GM18507 (cell line): Measurements from ENCODE around the gene ADD3.

Experiments used
- DNase-seq: peaks from one replicate; pipeline ENCODE4 v3.0.0; 2011; ENCODE audit warnings: low read depth; ENCODE audit not compliant: insufficient read length; ENCODE audit errors: extremely low spot score
- FAIRE-seq: peaks from 2 replicates; lab custom pipeline; 2011; peaks lifted over from hg19 to GRCh38; lab: Jason Lieb, UNC

ADD3 gene

DNA sequence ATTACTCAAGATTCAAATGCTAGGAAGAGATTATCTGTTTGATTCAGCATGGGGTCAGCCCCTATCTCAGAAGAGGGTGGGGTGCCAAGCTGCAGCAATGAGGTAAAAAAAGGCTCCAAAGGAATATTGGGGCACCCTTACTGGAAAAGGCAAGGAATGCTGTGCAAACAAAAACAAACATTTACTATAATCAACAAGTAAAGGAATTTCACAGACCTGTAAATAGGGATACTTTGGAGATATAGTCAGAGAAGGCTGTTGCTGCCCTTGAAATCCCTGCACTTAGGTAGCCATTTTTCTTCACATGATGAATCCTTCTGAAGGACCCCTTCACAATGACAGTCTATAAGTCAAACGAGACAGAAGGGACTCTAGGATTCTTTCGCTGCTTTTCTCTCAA lies 10.6 kb upstream of the ADD3 start:
- FAIRE-seq (no peak), DNase-seq (no peak)

DNA sequence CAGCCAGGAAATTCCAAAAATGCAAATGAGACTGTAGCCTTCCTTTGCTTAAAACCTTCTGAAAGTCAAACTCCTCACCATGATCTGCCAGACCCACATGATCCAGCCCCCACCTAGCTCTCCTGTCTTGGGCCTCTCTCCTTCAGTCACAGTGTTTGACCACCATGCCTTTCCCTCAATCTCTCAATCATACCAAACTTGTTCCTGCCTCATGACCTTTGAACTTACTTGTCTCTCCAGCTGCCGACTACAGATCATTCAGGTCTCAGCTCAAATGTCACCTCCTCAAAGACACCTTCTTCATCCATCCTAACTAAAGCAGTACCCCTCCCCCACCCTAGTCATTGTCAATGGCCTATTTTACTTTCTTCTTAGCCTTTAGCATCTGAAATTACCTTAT lies 9.3 kb upstream of the ADD3 start:
- DNase-seq: no peak
- no peak for FAIRE-seq

DNA sequence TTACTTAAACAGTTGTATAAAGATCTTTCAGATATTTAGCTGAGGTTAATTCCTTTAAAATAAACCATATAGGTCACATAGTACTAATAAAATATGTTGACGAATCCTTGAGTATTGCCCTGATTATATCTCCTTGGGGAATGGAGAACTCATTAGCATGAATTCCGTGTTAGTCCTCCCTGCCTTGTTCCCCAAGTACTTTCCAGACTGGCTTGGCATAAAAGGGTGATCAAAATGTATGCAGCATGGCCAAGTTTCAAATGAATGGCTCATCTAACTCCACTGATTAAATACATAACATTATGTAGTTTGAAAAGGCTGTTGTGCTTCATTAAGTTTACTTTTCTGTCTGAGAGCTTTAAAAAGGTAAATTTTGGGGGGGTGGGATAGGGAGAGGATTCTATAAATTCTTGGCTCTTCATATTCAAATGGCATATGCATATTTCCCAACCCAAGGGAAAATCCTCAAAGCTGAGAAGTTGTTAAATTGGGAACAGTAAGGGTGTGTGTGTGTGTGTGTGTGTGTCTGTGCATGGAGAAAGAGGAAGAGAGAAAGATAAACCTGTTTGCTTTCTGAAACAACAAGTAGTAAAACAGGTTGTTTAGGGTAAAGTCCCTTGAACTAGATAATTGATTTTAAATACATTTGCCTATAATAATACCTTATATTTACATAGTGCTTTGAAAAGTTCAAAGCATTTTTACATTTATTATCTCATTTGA lies 4.8 kb upstream of the ADD3 start:
- FAIRE-seq (peak; percentile 35), DNase-seq (no peak)

DNA sequence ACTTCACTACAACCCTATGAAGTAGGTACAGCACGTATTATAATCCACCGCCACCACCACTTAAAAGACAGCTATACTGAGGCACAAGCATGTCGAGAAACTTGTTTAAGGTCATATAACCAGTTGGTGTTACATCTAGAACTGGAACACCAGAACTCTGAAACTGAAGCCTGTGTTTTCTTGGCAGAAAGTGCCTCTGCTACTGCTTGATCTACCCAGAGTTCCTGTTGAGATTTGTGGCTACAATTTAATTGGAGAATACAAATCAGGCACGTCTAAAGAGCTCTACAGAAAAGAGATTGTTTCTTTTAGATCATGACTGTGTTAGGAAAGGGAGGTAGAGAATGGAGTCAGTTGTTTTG lies 4.3 kb upstream of the ADD3 start:
- FAIRE-seq (no peak), DNase-seq (no peak)

DNA sequence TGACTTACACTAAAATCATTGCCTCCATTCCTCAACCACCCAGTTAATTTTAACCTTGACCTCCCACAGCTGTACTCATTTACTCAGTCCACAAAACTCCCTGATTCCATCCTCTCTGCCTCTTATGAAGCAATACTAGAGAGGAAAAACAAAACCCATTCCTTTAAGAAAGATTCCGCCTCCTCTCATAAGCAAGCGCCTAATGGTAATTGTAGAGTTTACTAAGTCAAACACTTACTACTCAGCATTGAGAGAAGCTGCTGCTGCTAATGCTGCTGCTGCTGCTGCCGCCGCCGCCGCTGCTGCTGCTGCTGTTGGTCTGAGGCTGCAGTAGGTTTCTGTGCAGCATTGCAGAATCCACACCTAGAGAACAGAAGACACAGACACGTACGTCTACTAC lies 2.1 kb upstream of the ADD3 start:
- no peak for FAIRE-seq
- no peak for DNase-seq

DNA sequence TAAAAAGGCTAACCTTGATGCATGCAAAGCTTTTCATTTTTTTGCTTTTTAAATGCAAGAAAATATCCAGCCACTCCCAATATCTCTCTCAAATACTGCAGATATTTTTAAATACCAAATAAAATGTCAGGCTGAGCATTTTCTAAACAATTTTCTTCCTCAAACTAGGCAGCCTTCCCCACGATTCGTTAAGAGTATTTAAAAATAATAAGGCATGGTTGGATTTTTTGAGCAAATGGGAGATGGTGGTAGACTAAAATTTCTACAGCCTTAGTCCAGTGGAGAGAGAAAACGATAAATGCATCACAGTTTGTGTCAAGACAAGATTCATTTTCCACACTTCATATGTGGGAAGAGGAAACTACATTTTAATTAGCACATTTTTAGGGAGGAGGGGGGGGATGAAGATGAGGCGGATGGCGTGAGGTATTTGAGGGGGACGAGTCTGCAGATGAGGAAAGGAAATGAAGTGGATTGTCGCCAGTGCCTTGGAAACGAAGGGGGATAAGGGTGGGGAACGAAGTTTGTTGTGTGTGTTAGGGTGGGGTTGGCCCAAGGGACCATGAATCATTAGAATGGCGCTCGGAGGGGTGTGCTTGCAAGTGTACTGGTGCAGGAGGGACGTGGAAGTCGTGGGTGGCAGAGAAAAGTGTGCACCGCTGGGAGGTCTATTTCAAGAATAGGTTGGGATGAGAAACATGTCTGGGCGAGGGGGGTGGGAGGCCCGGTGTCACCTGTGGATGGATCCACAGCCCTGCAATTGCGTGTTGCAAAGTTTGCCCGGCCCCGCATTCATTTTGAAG lies 1.2 kb upstream of the ADD3 start:
- DNase-seq (no peak), FAIRE-seq (peak; percentile 33)

DNA sequence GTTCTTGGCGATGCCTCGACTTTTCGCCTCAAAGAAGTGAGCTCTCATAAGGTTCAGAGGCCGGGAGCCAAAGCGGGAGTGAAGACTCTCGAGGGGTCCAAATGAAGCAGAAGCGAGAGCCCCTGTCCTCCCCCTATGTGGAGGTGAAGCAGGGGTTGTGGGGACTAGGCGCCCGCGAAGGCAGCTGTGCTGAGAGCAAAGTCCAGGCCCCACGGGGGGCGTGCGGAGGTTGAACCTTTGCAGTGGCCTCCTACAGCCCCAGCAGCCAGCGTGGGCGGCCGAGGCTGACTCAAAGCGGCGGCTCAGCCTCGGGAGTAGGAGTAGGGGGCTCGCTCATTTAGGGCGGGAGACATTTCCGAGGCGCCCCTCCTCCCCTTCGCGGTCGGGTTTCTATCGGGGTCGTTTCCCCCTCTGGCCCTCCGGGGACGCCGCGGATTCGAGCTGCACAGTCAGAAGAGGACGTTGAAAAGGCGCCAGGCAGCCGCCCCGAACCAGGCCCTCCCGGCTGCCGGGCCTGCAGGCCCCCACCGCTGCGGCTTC lies 553 bp upstream of the ADD3 start:
- FAIRE-seq (no peak), DNase-seq (peak; percentile 35)

DNA sequence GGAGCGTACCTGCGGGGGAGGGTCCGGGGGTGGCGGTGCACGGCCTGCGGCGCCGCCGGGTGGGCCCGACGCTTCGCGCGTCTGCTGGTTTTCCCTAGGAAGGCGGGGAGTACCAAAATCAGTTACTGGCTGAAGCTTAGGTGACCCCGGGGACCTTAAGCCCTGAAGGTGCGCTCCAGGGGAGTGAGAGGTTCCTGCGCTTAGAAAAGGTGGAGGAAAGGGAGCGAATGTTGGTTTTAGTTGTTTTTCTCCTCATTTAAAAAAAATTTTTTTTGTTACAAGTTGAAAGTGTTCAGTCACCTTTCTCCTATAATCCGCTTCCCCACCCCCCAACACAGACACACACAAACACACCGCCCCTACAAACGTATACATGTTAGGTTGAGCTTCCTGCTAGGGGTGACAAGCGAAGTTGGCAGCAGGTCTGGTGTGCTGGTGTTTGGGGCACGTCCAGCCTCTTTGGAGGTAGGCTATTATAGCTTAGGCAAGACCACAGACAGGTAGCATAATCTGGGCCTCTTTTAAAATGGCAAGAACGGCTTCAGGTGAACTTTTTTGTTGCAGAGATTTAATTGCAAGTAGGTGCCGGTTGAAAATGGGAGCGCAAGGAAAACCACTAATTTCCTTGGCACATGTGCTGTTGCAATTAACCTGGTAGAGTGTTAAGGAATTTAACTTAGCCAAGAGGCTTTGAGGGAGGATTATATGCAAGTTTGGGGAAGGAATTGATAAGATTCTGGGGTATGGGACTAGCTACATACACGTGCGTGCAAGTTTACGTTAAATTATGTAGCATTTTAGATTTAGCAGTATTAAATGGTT lies 945 bp downstream of the ADD3 start:
- peak; percentile 85 for FAIRE-seq

DNA sequence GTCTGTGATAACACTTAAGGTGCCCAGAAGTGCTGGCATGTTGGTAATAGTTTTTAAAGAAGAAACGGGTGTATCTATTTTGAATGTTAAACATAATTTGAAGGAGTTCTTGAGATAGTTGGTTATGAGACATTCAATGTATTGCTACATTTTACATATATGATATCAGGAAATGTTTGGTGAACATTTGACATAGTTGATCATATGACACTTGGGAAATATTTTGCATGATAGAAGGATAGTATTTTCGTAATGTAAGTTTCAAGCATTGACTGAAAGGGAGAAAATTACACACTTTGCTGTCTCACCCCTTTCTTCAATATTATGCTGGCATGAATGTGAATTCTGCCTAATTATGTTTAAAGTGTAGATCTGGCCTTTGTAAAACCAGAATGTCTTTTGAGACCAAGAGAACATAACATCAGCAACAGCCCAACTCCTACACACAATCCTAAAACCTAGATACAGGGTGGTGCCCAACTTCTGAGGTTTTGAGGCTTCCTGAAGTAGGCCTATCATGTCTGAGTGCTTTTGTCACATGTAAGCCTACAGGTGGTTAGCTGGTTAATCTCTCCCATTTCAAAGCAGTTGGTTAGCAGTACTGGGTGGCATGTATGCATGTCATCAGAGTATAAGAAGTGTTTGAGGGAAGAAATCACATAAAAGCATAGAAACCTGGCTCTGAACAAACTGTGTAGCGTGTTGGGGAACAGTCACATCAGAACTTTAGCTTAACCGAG lies 2.1 kb downstream of the ADD3 start:
- peak; percentile 90 for FAIRE-seq
- no peak for DNase-seq

More for the DNA sequence above, 945 bp downstream of the ADD3 start:
- no peak for DNase-seq

DNA sequence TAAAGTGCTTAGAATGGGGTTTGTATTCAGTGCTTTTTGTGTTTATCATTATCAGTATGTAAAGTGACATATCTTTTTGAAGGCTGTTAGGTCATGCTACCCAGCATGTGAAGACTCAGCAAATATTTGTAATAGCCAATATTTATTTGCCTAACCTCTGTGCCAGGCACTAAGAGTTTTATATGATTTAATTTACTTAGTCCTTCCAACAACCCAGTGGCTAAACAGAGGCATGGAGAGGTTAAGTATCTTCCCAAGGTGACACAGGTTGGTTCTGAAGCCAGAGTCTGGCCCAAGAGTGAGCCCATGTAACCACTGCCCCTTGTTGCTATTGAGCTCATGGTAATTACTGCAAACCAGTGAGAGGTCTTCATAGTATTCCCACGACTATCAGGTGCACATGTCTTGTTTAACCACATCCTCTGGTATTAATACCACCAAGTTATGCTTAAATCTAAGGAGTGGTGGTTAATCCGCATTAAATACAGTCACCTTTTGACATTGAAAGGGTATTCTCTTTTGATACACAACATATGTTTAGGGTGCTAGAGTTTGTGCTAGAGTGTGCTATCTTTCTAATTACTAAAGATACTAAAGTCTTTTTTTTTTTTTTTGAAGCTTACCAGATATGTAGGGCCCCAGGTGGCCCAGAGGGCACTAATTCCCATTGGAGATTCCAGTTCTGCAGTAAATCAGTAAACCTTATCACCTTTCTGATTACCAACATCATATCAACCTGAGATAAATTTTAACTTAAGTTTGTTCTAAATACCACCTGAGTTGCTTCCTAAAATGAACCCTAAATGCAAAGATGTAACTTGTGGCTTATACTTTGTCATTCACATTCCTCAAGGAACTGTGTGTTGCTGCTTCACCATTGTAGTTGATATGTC lies 2.9 kb downstream of the ADD3 start:
- FAIRE-seq: peak; percentile 18

DNA sequence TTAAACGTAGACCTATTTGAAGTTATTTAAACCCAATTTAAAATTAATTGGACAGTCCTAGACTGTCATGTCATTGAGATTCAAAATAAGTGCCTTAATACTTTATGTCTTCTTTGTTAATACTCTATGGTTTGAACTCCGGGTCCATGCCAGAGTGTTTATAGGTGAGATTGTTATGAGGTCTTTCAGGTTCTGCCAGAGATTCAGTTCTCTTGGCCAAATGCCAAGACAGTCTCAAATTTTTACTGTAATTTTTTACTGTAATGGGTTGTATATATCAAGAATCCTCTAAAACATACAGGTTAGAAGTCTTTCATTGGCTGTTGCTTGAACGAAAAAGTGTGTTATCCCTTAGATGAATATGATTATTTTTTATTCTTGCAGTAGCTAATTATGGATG lies 3.9 kb downstream of the ADD3 start:
- DNase-seq: no peak

More for the DNA sequence above, 2.9 kb downstream of the ADD3 start:
- DNase-seq: no peak

DNA sequence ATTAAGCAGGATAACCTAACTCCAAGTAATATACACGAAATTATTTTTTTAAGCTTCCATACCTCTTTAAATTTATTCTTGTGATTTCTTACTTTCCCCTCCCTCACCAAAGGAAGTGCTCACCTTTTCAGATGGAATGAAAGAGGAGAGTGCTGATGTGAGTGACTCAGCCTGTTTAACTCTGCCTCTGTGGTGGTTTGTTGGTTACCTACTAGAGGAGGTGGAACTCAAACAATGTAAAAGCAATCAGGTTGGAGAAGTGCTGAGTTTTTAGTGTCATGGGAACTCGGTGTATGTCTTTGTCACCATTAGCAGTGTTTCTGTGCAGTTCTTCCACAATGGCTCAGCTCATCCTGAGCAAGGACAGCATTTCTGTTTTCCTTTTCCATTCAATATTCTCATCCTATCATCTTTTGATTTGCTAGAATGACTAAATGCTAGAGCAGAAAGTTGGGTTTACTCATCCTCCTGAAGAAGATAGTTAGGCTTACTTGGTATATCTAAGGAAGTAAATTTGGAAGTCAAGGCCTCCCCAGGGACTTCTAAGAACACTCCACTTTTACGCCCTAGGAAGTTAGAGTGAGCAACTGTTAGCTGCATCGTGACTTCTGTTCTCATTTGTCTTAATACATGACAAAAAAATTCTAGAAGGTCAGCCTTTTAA lies 6.0 kb downstream of the ADD3 start:
- DNase-seq: no peak
- peak; percentile 38 for FAIRE-seq

More for the DNA sequence above, 3.9 kb downstream of the ADD3 start:
- FAIRE-seq: no peak

DNA sequence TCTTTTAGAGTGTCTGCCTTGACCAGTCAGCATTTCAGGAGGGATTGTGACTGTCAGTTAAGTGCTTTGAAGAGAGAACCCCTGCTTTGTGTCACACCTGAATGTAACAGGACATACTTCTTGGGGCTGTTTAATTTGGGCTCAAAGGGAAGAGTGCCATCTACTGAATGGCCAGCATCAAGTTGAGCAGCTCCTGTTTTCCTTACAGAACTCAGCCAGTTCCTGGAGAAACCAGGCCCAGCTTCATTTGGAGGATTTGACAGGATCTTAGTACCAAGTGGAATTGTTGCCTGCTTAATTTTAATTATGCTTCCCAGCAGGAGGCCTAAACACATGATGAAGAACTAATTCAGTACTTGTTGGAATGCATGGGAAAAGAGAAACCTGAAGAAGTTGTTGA lies 8.3 kb downstream of the ADD3 start:
- FAIRE-seq (no peak), DNase-seq (no peak)

DNA sequence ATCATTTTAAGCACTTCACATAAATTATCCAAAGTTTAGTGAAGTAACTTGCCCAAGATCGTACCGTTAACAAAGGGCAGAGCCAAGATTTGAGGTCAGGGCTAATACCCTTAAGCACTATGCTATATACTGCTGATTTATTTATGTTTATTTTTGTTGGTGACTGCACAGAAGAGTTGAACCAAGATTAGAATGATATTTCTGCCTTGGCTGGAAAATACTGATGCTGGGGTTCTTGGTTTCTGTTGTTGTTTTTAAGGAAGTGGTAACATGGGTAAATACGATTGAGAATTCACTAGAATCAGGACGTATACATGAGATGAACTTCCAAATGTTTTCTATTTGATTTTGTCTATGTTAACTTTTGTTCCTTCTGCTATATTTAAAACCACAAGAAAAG lies 9.3 kb downstream of the ADD3 start:
- DNase-seq (no peak), FAIRE-seq (peak; percentile 5)

DNA sequence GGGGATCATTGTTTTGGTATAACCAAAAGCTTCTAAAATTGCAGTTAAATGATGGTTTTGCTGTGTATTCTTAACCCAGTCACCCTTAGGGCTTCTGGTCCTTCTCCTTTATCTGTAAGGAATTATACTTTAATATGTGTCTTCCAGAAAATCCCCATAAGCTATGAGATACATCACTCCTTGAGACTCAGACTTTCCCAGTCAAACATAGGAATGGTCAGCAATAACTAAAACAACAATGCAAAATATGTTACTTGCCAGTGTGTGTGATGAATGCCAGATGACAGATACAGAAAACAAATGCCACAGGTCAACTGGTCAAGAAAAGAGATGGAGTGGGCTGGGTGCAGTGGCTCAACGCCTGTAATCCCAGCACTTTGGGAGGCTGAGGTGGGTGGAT lies 10.1 kb downstream of the ADD3 start:
- DNase-seq (no peak), FAIRE-seq (no peak)

DNA sequence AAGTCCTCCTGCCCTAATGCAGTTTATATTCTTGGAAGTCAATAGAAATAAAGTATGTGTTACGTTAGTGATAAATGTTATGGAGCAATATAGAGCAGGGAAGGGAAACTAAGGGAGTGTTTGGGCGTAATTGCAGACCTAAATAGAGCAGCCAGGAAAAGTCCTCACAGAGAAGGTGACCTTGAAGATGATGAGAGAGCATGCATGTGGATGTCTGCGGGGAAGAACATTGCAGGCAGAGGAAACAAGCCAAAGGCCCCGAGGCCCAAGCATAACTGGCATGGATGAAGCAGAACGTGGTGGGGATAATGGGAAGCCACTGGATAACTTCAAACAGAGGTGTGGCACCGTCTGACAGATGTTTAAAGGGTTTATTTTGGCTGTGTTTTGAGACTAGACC lies 12.5 kb downstream of the ADD3 start:
- DNase-seq: no peak
- peak; percentile 5 for FAIRE-seq

DNA sequence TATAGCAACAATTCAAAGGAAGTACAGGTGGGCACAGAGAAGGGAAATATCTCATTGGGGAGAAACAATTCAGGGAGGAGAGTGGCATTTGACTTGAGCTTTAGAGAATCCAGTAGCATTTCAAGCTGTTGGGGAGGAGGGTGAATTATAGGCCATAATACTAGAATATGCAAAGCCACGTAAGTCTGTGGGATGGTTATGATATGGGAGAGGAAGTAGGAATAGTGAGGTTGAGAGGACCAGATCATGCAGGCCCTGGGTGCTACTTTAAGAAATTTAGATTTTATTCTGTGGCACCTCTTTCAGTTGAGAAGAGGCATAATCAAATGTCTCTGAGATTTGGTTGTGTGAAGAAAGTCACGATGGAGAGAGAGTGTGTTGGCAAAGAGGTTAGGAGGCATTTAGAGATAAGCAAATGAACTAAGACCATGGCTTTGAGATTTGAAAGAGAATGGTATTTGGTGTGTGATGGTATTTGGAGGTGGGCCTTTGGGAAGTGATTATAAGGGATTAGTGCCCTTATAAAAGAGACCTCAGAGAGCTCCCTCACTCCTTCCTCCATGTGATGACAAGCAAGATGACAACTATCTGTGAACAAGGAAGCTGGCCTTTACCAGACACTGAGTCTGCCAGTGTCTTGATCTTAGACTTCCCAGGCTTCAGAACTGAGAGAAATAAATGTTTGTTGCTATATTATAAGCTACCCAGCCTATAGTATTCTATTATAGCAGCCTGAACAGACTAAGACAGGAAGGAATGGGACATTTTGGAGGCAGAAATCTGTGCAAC lies 15.1 kb downstream of the ADD3 start:
- no peak for DNase-seq
- FAIRE-seq: peak; percentile 18
